HG02763 (cell line): ENCODE data around the gene CUL4A.
"Not testable (repeated sequence)": the region's sequence is repeated elsewhere in the genome, so short reads cannot be mapped to it uniquely, and the experiment has no call there.

Experiments
- ATAC-seq: cut with Tn5 transposase; IDR thresholded peaks from one replicate; pipeline ENCODE4 v1.9.1; 2021; ENCODE audit warnings: mild to moderate bottlenecking, moderate library complexity; ENCODE audit not compliant: unreplicated experiment

CUL4A gene

DNA sequence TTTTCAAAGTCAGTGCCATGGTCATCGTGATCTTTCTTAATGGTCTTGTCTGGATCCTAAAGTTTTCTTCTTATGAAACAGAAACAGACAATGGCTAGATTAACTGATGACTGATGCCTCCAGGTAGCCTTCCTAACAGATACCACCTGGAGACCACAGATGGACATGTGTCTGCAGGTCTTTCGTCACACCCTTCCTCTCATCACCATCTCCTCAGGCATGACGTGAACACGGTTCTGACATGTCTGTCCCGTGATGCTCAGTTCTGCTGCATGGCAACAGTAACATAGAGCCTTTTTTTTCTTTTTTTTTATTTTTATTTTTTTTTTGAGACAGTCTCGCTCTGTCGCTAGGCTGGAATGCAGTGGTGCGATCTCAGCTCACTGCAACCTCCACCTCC is 74.5 kb downstream of the CUL4A start:
- ATAC-seq = no peak

DNA sequence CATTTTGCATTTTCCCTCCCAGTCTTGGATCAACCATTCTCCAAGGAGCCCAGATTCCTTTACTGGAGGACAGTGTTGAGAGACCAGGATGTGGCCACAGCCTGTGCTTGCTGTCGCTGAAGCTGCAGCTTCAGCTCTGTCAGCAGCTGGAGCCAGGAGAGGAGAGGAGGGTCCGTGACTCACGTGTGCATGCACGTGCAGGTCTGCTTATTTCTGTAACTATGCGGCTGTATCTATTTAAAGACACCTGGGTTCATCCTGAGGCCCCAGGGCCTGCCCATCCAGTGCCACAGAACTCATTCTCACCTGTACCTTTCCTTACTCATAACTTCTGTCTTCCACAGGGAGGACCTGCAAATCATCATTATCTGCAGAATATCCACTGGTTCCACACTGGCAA is 79.5 kb downstream of the CUL4A start:
- no peak for ATAC-seq

DNA sequence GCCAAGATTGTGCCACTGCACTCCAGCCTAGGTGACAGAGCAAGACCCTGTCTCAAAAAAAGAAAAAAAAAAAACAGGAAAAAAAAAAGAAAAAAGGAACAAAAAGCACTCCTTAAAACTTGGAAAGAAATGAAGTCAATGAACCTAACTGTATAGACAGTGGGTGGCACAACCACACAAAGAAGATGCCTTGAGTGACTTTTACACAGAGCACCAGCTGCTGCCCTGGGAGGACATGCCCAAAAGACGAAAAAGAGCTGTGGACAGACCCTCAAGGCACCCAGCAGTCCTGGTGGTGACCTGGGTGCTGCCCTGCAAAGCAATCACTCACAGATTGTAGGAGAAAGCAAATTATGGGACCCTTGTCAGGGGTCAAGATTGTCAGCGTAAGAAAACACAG is 81.7 kb downstream of the CUL4A start:
- no peak for ATAC-seq

DNA sequence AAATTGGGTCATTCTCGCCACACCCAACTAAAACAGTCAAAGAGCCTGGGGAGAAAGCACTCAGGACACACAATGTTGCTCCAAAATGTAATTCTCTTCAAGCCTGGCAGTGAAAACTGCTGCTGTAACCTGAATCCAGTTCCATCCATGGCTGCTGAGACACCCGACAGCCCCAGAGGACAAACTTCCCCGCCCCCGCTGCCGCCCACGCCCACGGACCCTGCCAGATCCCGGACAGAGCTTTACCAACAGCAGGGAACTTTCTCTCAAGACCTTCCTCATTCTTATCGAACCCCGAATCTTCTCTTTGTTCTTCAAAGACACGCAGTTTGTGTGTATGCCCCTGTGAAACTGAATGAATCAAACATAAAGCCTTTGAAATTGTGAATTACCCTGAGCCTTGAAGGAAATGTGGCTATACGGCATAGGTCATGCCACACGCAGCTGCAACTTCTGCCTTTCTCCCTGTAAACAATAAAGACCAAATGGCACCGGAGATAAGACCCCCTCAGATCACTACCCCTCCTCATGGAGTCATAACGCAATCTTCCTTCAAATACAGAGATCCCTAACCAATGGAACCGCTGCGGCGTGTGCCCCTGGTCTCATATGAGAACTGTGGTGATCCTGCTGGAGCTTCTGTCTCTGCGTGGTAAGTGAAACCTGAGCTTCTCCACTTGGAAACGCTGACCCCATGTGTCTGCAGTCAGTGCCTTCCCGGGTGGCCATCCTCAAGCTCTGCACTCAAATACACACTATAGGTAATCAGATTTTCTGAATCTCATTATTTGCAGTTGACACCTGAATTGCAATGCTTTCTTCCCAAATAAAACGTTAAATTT is 82.8 kb downstream of the CUL4A start:
- ATAC-seq = no peak

DNA sequence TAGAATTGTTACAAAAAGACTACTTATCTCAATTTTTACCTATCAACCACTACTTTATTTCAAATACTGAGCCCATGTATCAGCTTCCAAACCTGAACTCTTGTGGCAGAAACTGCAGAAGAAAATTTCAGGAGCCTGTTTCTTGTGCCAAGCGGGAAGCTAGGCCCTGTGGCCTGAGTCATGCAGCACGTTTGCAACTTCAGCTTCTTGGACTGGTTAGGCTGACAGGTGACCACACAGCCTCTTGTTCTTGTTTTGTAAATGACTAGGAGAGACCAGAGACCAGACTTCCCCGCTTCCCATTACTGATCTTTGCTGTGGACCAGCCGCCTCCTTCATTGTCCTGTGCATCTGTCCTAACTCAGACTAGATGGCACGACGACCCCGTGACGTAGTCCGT is 84.3 kb downstream of the CUL4A start:
- ATAC-seq = no peak

DNA sequence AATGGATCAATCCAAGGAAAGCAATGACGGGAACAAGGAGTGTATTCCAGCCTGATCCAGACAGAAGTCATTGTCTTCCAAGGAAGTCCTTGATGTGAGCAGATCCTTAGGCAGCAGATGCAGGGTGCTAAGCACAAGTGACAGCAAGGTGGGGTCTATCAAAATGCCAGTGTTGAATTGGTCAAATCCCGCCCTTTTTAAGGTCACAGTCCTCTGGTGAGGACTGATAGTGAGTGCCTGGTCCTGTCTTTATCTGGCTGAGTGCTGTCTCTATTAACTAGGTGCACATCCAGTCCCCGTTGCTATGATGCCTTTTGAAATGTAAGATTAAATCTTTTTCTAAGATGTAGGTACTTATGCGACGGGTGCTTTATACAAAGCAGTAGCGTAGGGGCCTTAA is 86.4 kb downstream of the CUL4A start:
- ATAC-seq = no peak

DNA sequence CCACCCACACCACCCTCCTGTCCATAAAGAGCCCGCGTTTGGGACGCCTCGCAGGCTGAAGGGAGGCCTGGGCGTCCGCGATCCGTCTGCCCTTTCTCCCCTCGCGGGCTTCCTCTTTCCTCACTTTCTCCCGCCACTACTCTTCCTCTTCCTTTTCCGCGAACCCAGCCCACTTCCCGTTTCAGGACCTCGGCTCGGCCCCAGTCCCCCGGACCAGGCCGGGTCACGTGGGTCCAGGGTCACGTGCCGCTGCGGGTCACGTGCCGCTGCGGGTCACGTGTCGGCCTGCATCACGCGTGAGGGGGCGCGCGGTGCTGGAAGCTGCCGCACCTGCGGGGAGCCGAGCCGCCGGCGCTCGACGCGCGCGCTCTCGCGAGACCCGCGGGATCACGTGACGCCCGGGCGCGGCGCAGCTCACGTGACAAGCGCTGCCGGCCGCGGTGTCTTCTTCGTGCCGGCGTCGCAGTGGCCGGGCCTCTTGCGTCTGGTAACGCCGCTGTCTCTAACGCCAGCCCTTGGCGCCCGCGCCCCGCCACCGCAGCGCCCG is 87.5 kb downstream of the CUL4A start, which contains the start of gene LAMP1:
Gene LAMP1 (plus strand): TSS at position 417 of the 547 bp plus-strand sequence. CDS start 196 bp downstream, outside the sequence.
- ATAC-seq = peak; percentile 81

DNA sequence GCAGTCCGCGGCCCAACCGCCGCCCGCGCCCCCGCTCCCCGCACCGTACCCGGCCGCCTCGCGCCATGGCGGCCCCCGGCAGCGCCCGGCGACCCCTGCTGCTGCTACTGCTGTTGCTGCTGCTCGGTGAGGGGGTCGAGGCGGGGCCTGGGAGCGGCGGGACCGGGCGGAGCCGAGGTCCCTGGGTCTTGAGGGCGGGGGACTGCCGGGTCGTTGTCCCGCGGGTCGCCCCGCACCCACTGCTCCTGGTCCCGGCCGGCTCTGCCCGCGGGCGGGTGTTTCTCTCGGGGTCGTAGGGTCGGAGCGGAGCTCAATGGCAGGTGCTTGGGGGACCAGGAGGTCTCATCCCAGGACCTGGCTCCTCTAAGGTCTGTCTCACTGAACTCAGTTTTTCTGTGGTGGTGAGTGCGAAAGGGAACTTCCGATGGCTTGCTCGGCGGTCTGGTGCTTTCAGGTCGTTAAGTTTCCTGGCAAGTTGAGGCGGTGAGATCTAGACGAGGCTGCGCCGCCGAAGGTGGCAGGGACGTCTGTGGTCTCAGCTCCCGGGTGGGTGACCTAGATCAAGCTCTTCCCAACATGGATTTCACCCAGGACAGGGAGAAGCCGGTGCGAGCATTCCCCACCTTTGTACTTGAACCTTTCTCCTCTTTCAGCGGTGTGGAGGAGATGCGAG is 88.1 kb downstream of the CUL4A start:
- peak; percentile 29 for ATAC-seq

DNA sequence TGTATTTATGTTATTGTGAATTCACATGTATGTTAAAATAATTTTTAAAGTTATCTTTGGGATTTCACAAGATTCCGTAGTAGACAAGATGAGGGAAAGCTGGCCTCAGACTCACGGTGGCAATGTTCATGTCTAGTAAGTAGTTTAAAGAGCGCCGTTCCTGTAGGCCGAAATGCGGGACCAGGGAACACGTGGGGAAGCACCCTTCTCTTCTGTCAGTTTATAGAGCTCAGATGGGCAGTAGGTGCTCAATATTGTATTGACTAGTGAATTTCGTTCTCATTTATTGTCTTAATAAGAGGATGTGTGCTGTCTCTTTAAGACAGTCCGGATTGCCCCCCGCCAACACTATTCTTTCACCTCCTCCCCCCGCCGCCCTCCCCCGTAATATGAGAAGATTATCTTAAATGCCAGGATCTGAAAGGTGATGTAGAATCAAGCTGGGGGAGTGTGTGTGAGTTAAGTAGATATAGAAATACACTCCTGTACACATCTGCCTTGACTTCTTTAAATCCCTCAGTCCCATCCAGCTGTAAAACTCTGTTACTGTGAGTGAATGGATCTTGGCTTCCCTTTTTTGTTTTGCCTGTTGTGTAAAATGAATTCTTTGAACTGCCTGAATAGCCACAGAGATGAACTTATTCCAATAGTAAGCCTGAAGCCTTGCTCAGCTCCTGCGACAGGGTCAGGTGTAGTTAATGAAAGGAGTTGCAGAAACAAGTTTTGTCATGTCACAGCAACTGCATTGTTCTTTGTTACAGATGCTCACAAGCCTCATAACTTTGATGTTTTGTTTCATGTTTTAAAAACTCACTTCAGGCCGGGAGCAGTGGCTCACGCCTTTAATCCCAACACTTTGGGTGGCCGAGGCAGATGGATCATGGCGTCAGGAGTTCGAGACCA is 88.9 kb downstream of the CUL4A start:
- no peak for ATAC-seq

DNA sequence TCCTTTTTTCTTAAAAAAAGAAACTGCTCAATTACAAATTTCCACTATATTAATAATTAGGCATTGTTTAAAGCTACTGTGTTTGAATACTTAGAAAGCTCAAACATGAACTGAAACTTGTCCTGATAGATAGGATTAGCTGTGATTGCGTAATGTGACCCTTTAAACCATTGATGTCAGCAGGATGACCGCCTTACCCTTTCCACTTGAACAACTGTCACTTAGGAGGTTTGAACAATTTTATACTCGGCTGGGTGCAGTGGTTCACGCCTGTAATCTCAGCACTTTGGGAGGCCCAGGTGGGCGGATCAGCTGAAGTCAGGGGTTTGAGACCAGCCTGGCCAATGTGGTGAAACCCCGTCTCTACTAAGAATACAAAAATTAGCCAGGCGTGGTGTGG is 90.5 kb downstream of the CUL4A start:
- no peak for ATAC-seq

DNA sequence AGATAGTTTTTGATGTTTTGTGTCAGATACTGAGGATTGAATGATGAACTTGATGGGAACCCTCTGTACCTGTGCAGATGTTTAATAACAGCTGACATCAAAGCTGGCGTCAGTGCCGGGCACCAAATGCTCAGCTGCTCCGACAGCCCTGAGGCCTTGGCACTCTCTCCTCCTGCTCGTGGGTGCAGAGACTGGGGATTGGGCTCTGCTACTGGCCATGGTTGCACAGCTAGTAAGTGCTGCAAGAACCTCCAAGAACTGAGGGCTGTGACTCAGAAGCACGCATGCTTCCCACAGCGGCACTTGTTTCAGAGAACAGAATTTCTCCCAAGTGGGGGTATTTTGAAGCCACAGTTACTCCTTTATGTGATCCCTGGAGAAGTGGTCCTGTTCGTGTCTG is 93.6 kb downstream of the CUL4A start:
- no peak for ATAC-seq

DNA sequence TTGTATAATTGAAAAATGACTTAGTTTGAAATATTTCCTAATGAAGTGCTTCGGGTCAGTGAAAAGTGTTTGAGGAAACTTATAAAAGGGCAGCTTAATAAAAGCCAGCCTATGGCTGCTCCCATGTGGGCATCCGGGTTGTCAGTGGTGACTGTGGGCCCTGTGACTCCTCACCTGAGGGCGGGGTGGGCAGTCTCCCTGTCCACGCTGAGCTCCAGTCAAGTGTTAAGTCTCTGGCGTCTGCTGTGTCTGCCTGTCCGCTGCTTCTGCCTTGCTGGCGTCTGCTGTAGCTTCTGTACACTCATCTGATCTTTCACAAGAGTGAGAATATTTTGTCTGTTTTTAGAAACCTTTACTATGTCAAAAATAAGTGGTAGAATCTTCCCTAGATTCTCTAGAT is 94.7 kb downstream of the CUL4A start:
- ATAC-seq = no peak

DNA sequence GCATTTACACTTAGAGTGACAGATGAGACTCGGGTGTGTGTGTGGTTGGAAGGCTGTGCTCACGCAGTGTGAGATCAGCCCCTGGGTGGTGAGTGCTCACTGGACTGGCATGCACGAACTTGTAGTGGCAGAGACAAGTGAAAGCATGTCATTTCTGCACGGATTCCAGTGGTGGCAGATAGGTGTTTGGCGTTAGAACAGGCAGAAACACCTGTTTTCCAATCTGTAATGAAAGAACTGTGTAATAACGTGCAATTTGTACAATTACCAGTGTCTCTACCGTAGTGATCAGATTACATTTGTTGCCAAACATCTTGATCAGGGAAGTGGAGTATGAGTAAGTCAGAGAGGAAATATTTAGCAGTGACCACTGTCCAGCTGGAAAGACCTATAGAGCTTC is 95.8 kb downstream of the CUL4A start:
- no peak for ATAC-seq

DNA sequence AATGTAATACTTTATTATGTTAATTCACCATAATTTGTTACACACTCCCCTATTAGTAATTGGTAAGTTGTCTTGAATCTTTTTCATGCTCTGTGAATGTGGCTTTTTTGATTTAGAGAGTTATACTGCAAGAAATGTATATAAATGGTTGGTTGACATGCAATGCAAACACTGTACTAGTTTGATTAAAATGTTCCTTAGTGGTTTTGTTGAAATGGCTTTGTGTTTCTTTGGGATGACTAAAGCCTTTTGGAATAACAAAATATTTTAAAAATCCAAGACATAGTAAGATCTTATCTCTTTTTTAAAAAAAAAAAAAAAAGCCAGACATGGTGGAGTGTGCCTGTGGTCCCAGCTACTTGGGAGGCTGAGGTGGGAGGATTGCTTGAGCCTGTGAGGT is 98.1 kb downstream of the CUL4A start:
- no peak for ATAC-seq

DNA sequence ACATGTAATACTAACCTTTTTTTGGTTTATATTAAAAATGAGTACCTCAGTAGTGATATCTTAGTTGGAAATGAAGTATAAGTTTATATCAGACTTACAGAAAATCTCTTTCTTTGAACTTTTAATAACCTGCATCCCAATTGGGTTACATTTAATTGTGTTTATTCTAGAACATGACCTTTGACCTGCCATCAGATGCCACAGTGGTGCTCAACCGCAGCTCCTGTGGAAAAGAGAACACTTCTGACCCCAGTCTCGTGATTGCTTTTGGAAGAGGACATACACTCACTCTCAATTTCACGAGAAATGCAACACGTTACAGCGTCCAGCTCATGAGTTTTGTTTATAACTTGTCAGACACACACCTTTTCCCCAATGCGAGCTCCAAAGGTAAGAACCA is 100.1 kb downstream of the CUL4A start:
- ATAC-seq = no peak

DNA sequence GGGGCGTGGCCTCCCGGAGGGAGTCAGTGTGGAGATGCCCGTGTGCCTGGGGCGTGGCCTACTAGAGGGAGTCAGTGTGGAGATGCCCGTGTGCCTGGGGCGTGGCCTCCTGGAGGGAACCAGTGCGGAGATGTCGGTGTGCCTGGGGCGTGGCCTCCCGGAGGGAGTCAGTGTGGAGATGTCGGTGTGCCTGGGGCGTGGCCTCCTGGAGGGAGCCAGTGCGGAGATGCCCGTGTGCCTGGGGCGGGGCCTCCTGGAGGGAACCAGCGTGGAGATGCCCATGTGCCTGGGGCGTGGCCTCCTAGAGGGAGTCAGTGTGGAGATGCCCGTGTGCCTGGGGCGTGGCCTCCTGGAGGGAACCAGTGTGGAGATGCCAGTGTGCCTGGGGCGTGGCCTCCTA is 104.7 kb downstream of the CUL4A start:
- not testable (repeated sequence) for ATAC-seq

DNA sequence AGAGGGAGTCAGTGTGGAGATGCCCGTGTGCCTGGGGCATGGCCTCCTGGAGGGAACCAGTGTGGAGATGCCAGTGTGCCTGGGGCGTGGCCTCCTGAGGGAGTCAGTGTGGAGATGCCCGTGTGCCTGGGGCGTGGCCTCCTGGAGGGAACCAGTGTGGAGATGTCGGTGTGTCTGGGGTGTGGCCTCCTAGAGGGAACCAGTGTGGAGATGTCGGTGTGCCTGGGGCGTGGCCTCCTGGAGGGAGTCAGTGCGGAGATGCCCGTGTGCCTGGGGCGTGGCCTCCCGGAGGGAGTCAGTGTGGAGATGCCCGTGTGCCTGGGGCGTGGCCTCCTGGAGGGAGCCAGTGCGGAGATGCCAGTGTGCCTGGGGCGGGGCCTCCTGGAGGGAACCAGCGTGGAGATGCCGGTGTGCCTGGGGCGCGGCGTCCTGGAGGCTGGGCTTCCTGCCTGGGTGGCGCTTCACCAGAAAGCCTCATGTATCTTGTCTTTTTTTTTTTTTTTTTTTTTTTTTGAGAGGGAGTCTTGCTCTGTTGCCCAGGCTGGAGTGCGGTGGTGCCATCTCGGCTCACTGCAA is 105.6 kb downstream of the CUL4A start:
- ATAC-seq = not testable (repeated sequence)

DNA sequence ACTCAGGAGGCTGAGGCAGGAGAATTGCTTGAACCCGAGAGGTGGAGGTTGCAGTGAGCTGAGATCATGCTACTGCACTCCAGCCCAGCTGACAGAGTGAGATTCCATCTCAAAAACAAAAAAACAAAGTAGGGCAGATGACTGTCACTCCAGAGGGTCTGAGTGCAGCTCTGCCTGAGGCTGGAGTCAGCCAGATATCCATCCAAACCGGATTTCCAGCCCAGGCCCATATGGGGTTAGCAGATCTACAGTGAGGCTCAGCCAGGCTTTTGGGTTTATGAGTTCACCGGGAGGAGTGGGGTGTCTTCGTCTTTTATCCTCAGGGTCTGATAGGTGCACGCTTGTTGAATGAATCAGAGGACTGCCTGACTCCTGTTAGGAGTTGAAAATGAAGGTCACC is 106.6 kb downstream of the CUL4A start:
- no peak for ATAC-seq
